H1 (cell line): ENCODE results near the gene FTMT. TPM values are rescaled to one million over a fixed set of nuclear protein-coding genes. Genes with fewer than 3 reads are reported as not detected.

ENCODE experiments used
- CHD1 ChIP-seq: IDR thresholded peaks from 2 replicates; pipeline ENCODE4 v1.6.1; 2012; ENCODE audit warnings: low read depth, low read length, improper control_type of control experiment
- CTBP2 ChIP-seq: IDR thresholded peaks from 2 replicates; pipeline ENCODE4 v1.7.0; 2011; ENCODE audit warnings: borderline replicate concordance, mild to moderate bottlenecking, moderate library complexity, mixed read lengths, low read length; ENCODE audit not compliant: insufficient read depth, insufficient read length
- EGR1 ChIP-seq: IDR thresholded peaks from 2 replicates; pipeline ENCODE4 v1.6.1; 2011; ENCODE audit warnings: low read depth, low read length, borderline replicate concordance
- JUN ChIP-seq: IDR thresholded peaks from 2 replicates; pipeline ENCODE4 v1.6.1; 2011; ENCODE audit warnings: low read depth, mild to moderate bottlenecking, improper control_type of control experiment, low read length
- SP1 ChIP-seq: IDR thresholded peaks from 2 replicates; pipeline ENCODE4 v1.6.1; 2011; ENCODE audit warnings: low read depth, low read length
- TAF1 ChIP-seq: IDR thresholded peaks from 2 replicates; pipeline ENCODE4 v1.6.1; 2011; ENCODE audit warnings: mild to moderate bottlenecking, low read depth, low read length
- TEAD4 ChIP-seq: IDR thresholded peaks from 2 replicates; pipeline ENCODE4 v1.6.1; 2012; ENCODE audit warnings: low read depth, low read length, inconsistent platforms, mixed read lengths
- polyA plus RNA-seq, 7 experiments: library from polyadenylated mRNA; depleted of rRNA in 3 of 7; stranded (reverse) in 5 of 7; unstranded in 2 of 7; fragments of >200 nt in 5 of 7; fragments of 200-250 nt in 2 of 7; gene quantifications; 1 replicate in 5 of 7; 2 replicates in 1 of 7; 4 replicates in 1 of 7; pipeline versions ENCODE4 v1.2.1 to v1.2.3, GENCODE V29; 2011 to 2013; ENCODE audit warnings: missing spikeins in 2 of 7, mixed read lengths in 2 of 7
- total RNA-seq: library from RNA; stranded (reverse); fragmentation: NEBNext Ultra II Directional; extraction: Animal tissue kit (Norgen Biotek cat#: 25700); gene quantifications from 2 replicates; pipeline ENCODE4 v1.2.1, GENCODE V29; 2021
- TF ChIP-seq, protein P1 (sequence below): fragments of 300-600 bp; sonication (generic); IDR thresholded peaks from 2 replicates; pipeline ENCODE4 v1.7.1; 2012; ENCODE audit warnings: low read length, moderate library complexity, mild to moderate bottlenecking, inconsistent platforms; ENCODE audit not compliant: insufficient replicate concordance
- TF ChIP-seq, protein P2 (sequence below): IDR thresholded peaks from 2 replicates; pipeline ENCODE4 v1.6.1; 2012; ENCODE audit warnings: low read length, inconsistent platforms
- TF ChIP-seq, protein P3 (sequence below): IDR thresholded peaks from 2 replicates; pipeline ENCODE4 v1.6.1; 2011; ENCODE audit warnings: low read depth, mild to moderate bottlenecking, low read length; ENCODE audit not compliant: insufficient read depth

Gene FTMT
- total and polyA plus RNA-seq, 2 of the 8 experiments (the other 6 are each of a cell fraction or from before 2014, with no cell fraction given): not detected

DNA sequence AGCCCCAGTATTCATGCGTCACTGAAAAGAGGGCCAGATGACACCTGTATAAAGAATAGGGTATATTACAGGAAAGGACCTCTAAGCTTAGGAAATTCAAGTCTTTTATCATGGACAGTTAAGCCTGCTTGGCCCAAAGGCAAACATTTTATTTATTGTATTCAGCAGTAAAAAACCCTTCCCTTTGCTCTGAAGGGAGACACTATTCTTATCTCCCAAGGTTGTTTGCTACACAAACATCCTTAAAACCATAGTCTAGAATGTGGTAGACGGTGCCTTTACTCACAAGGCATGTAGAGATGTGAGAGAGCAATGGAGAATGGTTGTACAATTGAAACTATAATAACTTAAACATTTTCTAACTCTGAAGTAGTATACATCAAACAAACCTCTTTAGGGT, 33.9 kb downstream of the FTMT start (continued):
- TF ChIP-seq, protein P1, sequence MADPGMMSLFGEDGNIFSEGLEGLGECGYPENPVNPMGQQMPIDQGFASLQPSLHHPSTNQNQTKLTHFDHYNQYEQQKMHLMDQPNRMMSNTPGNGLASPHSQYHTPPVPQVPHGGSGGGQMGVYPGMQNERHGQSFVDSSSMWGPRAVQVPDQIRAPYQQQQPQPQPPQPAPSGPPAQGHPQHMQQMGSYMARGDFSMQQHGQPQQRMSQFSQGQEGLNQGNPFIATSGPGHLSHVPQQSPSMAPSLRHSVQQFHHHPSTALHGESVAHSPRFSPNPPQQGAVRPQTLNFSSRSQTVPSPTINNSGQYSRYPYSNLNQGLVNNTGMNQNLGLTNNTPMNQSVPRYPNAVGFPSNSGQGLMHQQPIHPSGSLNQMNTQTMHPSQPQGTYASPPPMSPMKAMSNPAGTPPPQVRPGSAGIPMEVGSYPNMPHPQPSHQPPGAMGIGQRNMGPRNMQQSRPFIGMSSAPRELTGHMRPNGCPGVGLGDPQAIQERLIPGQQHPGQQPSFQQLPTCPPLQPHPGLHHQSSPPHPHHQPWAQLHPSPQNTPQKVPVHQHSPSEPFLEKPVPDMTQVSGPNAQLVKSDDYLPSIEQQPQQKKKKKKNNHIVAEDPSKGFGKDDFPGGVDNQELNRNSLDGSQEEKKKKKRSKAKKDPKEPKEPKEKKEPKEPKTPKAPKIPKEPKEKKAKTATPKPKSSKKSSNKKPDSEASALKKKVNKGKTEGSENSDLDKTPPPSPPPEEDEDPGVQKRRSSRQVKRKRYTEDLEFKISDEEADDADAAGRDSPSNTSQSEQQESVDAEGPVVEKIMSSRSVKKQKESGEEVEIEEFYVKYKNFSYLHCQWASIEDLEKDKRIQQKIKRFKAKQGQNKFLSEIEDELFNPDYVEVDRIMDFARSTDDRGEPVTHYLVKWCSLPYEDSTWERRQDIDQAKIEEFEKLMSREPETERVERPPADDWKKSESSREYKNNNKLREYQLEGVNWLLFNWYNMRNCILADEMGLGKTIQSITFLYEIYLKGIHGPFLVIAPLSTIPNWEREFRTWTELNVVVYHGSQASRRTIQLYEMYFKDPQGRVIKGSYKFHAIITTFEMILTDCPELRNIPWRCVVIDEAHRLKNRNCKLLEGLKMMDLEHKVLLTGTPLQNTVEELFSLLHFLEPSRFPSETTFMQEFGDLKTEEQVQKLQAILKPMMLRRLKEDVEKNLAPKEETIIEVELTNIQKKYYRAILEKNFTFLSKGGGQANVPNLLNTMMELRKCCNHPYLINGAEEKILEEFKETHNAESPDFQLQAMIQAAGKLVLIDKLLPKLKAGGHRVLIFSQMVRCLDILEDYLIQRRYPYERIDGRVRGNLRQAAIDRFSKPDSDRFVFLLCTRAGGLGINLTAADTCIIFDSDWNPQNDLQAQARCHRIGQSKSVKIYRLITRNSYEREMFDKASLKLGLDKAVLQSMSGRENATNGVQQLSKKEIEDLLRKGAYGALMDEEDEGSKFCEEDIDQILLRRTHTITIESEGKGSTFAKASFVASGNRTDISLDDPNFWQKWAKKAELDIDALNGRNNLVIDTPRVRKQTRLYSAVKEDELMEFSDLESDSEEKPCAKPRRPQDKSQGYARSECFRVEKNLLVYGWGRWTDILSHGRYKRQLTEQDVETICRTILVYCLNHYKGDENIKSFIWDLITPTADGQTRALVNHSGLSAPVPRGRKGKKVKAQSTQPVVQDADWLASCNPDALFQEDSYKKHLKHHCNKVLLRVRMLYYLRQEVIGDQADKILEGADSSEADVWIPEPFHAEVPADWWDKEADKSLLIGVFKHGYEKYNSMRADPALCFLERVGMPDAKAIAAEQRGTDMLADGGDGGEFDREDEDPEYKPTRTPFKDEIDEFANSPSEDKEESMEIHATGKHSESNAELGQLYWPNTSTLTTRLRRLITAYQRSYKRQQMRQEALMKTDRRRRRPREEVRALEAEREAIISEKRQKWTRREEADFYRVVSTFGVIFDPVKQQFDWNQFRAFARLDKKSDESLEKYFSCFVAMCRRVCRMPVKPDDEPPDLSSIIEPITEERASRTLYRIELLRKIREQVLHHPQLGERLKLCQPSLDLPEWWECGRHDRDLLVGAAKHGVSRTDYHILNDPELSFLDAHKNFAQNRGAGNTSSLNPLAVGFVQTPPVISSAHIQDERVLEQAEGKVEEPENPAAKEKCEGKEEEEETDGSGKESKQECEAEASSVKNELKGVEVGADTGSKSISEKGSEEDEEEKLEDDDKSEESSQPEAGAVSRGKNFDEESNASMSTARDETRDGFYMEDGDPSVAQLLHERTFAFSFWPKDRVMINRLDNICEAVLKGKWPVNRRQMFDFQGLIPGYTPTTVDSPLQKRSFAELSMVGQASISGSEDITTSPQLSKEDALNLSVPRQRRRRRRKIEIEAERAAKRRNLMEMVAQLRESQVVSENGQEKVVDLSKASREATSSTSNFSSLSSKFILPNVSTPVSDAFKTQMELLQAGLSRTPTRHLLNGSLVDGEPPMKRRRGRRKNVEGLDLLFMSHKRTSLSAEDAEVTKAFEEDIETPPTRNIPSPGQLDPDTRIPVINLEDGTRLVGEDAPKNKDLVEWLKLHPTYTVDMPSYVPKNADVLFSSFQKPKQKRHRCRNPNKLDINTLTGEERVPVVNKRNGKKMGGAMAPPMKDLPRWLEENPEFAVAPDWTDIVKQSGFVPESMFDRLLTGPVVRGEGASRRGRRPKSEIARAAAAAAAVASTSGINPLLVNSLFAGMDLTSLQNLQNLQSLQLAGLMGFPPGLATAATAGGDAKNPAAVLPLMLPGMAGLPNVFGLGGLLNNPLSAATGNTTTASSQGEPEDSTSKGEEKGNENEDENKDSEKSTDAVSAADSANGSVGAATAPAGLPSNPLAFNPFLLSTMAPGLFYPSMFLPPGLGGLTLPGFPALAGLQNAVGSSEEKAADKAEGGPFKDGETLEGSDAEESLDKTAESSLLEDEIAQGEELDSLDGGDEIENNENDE: no peak
- TF ChIP-seq SP1: no peak
- no peak for TF ChIP-seq JUN
- no peak for TF ChIP-seq TAF1
- no peak for TF ChIP-seq CHD1
- no peak for TF ChIP-seq TEAD4
- no peak for TF ChIP-seq CTBP2
- TF ChIP-seq, protein P2, sequence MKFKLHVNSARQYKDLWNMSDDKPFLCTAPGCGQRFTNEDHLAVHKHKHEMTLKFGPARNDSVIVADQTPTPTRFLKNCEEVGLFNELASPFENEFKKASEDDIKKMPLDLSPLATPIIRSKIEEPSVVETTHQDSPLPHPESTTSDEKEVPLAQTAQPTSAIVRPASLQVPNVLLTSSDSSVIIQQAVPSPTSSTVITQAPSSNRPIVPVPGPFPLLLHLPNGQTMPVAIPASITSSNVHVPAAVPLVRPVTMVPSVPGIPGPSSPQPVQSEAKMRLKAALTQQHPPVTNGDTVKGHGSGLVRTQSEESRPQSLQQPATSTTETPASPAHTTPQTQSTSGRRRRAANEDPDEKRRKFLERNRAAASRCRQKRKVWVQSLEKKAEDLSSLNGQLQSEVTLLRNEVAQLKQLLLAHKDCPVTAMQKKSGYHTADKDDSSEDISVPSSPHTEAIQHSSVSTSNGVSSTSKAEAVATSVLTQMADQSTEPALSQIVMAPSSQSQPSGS: no peak
- TF ChIP-seq EGR1: no peak
- TF ChIP-seq, protein P3, sequence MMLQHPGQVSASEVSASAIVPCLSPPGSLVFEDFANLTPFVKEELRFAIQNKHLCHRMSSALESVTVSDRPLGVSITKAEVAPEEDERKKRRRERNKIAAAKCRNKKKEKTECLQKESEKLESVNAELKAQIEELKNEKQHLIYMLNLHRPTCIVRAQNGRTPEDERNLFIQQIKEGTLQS: no peak
